Activated CD8-positive, alpha-beta memory T cell treated with anti-CD3 and anti-CD28 coated beads for 36 hours (primary cell): Measurements from ENCODE around the gene NBAS. TPM values are rescaled to one million over a fixed set of nuclear protein-coding genes. Genes with fewer than 3 reads are reported as not detected.

Experiments
- CTCF ChIA-PET: fragments of 350-600 bp; sonication (Branson Sonifier 250); formaldehyde crosslinking; loops from one replicate; lab custom pipeline; 2021; ENCODE audit warnings: antibody characterized with exemption; lab: Charles Lee
- POLR2A ChIA-PET: fragments of 350-600 bp; sonication (Branson Sonifier 250); formaldehyde crosslinking; loops from one replicate; lab custom pipeline; 2021; ENCODE audit warnings: antibody characterized with exemption; lab: Charles Lee
- total RNA-seq, 2 experiments: library from RNA; stranded (reverse); gene quantifications; one replicate each; pipeline ENCODE4 v1.2.3, GENCODE V29; 2021

The NBAS gene
- total RNA-seq, 2 experiments from 2014 or later, result 34.7 to 37.1 TPM

DNA sequence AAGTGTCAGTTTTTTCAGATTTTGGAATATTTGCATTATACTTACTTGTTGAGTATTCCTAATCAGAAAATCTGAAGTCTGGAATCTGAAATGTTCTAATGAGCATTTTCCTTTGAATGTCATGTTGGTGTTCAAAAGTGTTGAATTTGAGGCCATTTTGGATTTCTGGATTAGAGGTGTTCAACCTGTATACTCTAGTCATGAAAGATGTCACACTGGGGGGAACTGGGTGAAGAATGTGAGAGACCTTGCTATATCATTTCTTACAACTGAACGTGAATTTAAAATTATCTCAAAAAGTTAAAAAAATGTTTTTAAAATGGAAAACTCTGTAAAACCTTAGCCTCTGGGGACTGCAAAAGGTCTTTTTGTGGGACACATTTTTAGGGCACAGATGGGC lies 384.5 kb downstream of the NBAS start:
- ChIA-PET CTCF (no interaction called here), POLR2A (no interaction called here)

- ChIA-PET POLR2A (no interaction called here), CTCF (interaction anchor here (1.0 kb wide), 1 partner anchor 32 kb away, joined by 3 read pairs; no protein-coding TSS in a partner anchor)
These were observed 386.6 kb downstream of the NBAS start for GRCh38 chr2:15174567-15174966.

- CTCF ChIA-PET, result no interaction called here
These were observed 387.6 kb downstream of the NBAS start for GRCh38 chr2:15173501-15173900.

GRCh38 chr2:15172825-15173224 lies 388.3 kb downstream of the NBAS start:
- ChIA-PET POLR2A (no interaction called here), CTCF (no interaction called here)

More at GRCh38 chr2:15173501-15173900, 387.6 kb downstream of the NBAS start:
- POLR2A ChIA-PET, result no interaction called here

GRCh38 chr2:15170070-15170775 lies 390.9 kb downstream of the NBAS start:
- POLR2A ChIA-PET, result no interaction called here

GRCh38 chr2:15169326-15170069 lies 391.6 kb downstream of the NBAS start:
- ChIA-PET CTCF (no interaction called here), POLR2A (no interaction called here)

More at GRCh38 chr2:15170070-15170775, 390.9 kb downstream of the NBAS start:
- CTCF ChIA-PET, result no interaction called here

DNA sequence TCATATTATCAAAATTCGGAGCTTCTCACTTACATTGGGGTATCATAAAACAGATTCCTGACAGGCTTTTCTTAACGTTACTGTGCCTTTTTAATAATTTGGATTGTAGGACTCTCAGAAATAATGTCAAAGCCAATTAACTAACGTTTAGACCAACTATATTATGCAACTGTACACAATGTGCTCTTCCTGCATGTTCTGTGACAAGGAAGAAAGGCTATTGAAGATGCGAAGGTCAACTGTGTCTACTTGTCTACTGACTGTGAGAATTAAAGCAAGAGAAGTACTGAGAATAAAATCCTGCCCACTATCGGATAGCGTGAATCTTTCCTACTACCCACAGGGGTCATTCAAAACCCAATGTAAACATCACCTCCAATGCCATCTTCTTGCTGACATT lies 393.0 kb downstream of the NBAS start:
- POLR2A ChIA-PET, result no interaction called here
- CTCF ChIA-PET, result no interaction called here

- ChIA-PET CTCF (no interaction called here), POLR2A (no interaction called here)
These were observed 394.3 kb downstream of the NBAS start for GRCh38 chr2:15166878-15167277.

DNA sequence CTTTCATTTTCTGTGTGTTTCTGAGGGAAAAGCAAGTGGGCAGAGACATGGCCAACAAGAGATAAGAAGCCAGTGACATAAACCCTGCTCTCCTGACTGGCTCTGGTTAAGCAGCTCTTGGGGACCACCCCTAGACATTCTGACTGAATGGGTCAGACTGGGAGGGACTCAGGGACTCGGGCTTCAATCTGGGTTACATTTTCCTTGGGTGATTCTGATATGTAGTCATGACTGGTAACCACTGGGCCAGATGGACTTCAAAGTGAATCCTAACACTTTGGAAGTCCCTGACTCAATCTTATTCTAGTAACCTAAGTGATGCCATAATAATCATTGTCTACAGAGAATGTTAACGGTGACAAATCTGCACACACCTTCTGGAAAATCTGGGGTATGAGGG lies 397.8 kb downstream of the NBAS start:
- ChIA-PET CTCF (no interaction called here), POLR2A (no interaction called here)

DNA sequence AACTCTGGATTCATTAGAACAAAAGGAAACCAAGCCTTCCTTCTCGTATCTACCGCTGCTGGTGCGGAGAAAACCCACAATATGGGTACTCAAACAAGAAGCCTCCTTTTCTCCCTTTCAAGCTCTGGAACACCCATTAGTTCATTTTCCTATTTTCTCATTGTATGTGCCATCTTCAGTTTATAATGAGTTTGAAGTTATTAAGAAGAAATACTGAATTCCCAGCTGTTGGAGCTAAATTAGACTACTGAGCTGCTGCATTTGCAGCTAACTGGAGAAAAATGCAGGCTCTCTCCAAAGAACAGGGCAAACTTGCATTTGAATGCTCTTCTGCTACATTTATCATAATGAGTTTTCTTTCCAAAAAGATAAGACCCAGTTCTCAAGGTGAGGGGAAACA lies 398.5 kb downstream of the NBAS start:
- ChIA-PET CTCF (no interaction called here), POLR2A (no interaction called here)

DNA sequence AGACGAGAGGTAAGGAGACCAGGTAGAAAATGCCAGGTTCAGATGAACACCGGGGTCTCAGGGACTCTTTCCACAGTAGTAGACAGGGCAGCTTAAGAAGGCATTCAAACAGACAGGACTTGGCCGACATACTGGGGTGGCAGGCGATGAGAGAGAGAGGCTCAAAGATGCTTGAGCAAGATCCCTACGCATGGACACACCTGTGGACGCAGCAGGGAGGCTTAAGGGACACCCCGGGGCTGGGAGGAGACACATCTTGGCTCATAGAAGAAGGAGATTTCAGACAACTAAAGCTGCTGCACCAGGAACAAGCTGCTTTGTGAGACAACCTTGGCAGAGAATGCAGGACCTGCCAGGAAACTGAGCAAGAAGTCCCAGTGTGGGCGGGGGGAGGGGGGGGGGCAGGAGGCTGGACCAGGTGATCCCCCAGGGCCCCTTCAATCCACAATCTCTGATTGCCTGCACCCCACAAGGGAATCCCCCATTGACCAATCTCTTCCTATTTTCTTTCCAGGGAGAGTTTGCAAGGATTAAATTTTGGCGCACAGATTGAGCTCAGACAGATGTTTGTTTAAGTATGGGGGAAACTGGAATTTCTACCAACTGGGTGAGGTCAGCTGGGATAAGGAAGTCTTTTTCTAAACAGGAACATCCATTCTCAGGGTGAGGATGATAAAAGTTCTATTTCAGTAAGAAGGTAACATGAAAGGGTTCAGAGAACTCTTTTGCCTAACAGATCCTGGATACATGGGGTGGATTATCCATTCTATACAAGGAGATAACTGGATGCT lies 400.7 kb downstream of the NBAS start:
- CTCF ChIA-PET, result interaction anchor here (0.7 to 1.4 kb wide), 2 partner anchors 19 to 78 kb away, joined by 3 to 4 read pairs; no protein-coding TSS in a partner anchor
- POLR2A ChIA-PET, result no interaction called here

GRCh38 chr2:15159751-15160177 lies 401.4 kb downstream of the NBAS start:
- CTCF ChIA-PET, result interaction anchor here (0.7 to 1.4 kb wide), 2 partner anchors 20 to 77 kb away, joined by 3 to 4 read pairs; no protein-coding TSS in a partner anchor
- POLR2A ChIA-PET, result no interaction called here

DNA sequence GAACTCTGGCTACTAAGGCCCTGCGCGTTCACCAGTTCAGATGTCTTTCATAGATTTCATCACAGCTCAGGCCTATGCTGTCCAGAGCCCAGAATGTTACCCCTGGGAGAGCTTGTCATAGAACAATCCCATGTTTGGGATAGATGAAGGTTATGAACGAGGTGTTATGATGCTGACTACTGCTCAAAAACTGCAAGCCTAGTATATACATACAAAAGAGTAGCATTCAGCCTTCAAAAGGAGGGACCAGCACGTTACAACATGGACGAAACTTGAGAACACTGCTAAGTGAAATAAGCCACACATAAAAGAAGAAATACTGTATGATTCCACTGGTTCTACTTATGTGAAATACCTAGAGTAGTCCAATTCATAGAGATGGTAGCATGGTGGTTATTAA lies 401.9 kb downstream of the NBAS start:
- CTCF ChIA-PET, result interaction anchor here (1.4 kb wide), 1 partner anchor 21 kb away, joined by 3 read pairs; no protein-coding TSS in a partner anchor
- POLR2A ChIA-PET, result no interaction called here

DNA sequence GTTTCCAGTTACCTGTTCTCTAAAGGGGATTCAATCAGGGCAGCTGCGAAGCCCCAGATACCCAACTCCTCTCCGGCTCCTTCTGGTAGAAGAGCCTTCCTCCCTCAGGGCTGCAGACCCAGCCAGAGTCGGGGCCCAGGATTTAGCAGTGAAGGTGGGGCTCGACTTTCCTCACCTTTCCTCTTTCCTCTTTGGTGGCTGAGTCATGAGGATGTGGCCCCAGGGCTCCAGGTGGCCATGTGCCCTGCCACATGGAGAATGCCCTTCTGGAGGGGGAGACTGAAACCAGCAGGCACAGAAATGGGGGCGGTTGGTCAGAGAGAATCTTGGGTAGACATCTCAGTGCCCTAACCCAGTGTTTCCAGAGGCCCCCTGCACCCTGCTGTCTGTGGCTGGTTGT lies 402.6 kb downstream of the NBAS start:
- CTCF ChIA-PET, result no interaction called here
- POLR2A ChIA-PET, result no interaction called here

GRCh38 chr2:15158100-15158499 lies 403.0 kb downstream of the NBAS start:
- CTCF ChIA-PET, result no interaction called here
- POLR2A ChIA-PET, result no interaction called here

DNA sequence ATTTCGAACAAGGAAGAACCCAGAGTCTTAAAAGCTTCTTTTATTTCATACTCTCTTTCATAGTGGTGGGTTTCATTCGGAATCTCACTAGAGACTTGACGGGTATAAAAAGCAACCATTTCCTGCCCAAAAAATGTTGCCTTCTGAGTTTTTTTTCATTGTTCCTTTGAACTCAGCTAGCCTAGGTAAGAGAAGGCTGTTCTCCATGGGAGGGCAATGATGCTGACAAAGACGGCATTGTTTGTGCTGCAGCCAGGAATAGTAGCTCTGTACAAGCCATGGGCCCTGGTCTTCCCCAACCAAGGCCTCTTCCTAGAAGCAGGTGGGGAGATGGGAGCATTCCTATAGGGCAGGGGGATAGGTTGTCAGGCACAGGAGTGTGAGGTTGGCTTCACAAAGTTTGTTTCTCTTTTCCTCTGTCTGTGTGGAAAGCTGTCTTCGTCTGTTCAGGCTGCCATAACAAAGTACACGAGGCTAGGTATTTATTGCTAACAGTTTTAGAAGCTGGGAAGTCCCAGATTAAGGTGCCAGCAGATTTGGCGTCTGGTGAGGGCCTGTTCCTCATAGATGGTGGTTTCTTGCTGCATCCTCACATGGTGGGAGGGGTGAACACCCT lies 405.1 kb downstream of the NBAS start:
- CTCF ChIA-PET, result no interaction called here
- POLR2A ChIA-PET, result no interaction called here

DNA sequence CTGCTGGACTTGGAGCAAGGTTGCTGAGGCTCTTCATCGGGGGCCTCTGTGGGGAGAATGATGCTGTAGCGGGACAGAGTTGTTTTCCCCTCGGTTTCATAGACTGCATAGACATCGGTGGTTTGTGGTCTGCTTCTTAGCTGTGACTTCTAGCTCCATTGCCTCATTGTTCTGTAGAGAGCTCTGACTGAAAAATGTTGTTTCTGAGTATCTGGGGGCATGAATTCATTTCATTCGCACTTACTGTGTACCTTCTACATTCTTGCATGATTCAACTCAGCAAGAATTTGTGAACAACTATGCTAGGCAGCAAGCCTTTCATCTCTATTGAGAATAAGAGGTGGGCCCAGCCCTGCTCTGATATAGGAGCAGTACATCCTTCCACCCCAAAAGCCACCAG lies 406.8 kb downstream of the NBAS start:
- ChIA-PET CTCF (no interaction called here), POLR2A (no interaction called here)

GRCh38 chr2:15152382-15152781 lies 408.8 kb downstream of the NBAS start:
- ChIA-PET POLR2A (no interaction called here), CTCF (no interaction called here)

DNA sequence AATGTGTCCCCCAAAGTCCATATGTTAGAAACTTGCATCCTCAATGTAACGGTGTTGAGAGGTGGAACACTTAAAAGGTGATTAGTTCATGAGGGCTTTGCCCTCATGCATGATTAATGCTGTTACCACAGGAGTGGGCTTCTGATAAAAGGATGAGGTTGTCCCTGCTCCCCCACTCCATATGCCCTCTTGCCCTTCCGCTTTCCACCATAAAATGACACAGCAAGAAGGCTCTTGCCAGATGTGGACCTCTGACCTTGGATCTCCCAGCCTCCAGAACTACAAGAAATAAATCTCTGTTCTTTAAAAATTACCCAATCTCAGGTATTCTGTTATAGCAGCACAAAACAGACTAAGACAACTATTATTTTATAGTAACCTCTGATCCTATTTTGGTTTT lies 412.1 kb downstream of the NBAS start:
- ChIA-PET POLR2A (no interaction called here), CTCF (no interaction called here)

- ChIA-PET POLR2A (no interaction called here), CTCF (no interaction called here)
These were observed 413.5 kb downstream of the NBAS start for GRCh38 chr2:15147591-15147990.
